Effector CD4-positive, alpha-beta T cell (primary cell): ENCODE measurements around the gene TMEM139. TPM values are rescaled to one million over a fixed set of nuclear protein-coding genes. Genes with fewer than 3 reads are reported as not detected.

Experiments
- DNase-seq: peaks from one replicate; pipeline ENCODE4 v3.0.0-alpha.2; 2020
- total RNA-seq: gene quantifications from one replicate; lab custom pipeline; 2026; lab: John Stamatoyannopoulos, UW

Gene TMEM139
- total RNA-seq, result not detected

DNA sequence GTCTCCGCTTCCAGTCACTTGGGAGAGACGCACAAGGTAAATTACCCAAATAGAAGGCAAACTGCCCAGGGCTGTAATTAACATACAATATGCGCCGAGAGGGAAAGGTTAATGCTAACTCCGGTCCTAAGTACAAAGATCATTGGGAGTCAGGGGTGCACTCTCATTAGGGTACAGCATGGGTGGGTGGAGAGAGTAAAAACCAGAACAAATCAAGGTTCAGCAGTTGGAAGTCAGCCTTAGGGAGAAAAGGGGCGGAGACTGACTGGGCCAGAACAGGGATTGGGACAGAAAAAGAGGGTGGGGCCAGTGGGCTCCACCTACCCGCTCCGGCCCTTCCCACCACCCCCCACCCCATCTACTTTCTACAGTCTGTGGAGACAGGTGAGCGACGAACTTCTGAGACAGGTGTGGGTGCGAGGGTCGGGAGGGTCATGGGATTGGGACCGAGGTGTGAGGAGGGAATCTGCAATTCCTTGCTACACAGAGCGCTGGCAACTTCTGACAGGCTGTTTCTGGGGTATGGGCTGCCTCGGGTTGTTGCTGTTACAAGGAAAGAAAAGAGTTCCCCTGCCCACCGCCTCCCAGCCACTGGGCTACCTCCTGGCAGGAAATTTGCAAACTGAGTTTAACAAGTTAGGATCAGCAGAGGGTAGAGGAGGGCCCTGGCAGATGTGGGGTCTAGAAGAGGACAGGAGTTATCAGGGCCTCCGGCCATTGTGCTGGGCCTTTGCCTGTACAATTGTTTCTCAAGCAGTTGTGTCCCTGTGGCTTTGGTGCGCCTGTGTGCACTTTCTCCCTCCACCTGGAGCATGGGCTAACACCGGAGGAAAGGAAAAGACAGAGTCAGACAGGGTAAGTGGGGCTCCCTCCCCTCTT is at the start of gene TMEM139:
TSS of gene TMEM139 (plus strand) at position 368 of the 879 bp plus-strand sequence. CDS start 1,000 bp downstream, outside the sequence.
- DNase-seq, result no peak

- DNase-seq, result no peak
Observed at GRCh38 chr7:143235561-143235960, 49.2 kb upstream of the TMEM139 start.

DNA sequence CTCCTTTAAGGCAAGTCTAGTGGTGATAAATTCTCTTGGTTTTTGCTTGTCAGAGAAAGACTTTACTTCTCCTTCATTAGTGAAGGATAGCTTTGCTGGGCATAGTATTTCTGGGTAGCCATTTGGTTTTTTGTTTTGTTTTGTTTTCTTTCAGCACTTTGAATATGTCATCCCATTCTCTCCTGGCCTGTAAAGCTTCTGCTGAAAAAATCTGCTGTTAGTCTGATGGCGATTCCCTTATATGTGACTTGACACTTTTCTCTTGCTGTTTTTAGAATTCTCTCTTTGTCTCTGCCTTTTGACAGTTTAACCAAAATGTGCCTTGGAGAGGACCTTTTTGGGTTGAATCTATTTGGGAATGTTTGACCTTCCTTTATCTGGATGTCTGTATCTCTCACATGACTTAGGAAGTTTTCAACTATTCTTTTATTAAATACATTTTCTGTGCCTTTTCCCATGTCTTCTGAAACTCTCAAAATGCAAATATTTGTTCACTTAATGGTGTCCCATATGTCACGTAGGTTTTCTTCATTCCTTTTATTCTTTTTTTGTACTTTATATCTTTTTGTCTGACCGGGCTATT is 48.3 kb upstream of the TMEM139 start:
- DNase-seq, result no peak

DNA sequence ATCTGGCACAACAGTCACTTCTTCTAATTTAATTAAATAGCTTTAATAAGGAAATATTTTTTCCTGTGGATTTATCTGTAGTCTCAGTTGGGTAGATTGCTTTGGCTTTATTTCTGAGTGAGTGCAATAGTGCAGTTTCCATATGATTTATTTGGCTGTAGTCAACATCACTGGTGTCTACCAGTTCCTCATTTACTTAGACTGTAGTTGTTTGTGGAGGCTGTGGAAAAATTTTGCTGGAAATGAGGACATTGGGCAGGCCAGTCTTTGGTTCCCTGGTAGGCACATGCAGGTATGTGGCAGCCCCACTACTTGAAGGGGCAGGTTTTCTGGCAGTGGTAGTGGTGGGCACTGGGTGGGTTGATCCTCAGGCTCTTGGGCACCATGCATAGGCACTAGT is 47.4 kb upstream of the TMEM139 start:
- no peak for DNase-seq

GRCh38 chr7:143238289-143238980 is 46.3 kb upstream of the TMEM139 start:
- no peak for DNase-seq

- no peak for DNase-seq
Observed at GRCh38 chr7:143239813-143240212, 44.9 kb upstream of the TMEM139 start.

- peak; percentile 59 for DNase-seq
Observed at GRCh38 chr7:143240291-143241168, 44.2 kb upstream of the TMEM139 start.

- no peak for DNase-seq
Observed at GRCh38 chr7:143242306-143242705, 42.5 kb upstream of the TMEM139 start.

DNA sequence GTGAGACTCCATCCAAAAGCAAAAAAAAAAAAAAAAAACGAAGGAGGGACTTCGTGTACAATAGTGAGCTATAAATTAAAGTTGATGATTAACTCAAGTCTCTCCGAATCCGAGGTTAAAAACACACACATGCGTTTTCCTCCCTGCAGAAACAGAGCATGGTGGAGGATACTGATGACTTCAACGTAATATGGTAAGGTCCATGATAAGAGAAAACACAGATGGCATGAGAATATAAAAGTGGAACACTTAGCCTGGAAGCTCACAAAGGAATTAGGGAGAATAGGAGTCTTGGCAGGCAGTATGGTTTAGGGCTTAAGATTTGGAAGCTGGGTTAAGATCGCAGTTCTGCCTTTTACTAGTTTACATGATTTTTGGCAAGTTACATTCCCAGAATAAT is 41.6 kb upstream of the TMEM139 start:
- no peak for DNase-seq

DNA sequence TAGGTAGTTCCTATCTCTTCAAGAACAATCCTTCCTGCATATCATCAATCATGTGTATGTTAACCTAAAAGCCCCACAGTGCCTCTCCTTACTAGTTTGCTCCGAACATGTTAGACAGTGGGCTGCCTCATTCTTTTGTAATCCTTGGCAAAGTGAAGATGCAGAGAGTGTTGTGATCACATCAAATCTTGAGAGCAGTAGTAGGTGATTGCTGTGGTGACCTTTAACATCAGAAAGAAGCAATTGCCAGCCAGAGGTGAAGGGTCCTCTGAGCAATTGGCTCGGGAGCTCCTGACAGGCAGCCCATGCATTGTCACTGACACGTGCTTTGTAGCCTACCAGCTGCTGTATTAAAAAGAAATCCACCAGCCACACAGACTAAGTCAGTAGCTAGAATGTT is 41.1 kb upstream of the TMEM139 start:
- DNase-seq, result no peak

GRCh38 chr7:143244321-143244720 is 40.4 kb upstream of the TMEM139 start:
- no peak for DNase-seq

DNA sequence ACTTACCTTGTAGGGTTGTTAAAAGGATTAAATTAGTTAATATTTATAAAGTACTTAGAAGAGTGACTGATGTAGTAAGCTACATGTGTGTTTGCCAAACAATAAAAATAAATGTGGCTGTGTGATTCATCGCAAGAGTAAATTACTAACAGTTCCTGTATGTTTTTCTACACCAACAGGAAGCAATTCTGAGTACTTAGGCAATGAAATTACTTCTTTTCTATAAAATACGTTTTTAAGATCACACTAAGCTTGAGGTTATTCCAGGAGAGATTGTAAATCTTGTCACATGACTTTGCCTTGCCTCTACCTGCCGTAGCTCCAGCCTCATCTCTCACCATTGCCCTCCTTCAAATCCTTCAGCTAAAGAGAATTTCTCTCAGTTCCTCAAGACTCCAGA is 39.6 kb upstream of the TMEM139 start:
- no peak for DNase-seq

DNA sequence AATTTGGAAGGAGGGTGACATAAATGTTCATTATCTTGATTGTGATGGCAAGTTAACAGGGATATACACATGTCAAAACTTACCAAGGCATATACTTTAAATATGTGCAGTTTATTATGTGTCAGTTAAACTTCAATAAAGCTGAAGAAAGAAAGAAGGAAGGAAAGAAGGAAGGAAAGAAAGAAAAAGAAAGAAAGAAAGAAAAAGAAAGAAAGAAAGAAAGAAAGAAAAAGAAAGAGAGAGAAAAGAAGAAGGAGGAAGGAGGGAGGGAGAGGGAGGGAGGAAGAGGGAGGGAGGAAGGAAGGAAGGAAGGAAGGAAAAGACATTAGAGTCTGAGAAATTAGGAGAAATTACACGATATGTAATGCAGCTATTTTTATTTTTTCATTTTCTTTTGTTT is 37.4 kb upstream of the TMEM139 start:
- no peak for DNase-seq

DNA sequence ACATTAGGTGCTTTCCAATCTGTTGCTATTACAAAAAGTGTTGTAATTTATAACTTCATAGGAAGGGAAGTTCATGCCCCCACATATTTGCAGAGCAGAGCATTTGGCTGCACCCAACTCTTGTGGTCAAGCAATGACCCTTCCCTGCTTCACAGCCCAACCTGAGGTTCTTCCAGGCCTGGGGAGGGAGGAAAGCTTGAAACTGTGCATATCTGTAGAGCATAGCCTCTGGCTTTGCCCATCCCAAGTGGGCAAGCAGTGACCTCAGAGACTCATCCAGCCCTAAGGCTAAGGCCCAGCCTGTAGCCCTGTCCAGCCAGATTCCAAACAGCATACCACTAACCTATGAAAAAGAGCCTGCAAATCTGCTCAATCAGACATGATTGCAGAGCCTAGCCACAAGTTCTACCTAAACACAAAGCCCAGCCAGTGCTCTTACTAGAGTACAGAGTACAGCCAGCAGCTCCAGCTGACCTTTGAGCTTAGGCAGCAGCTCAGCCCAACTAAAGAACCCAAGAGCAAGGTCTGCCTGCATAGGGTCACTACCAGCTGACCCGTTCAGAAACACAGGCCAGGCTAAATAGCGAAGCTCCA is 35.9 kb upstream of the TMEM139 start:
- DNase-seq, result no peak

GRCh38 chr7:143250199-143250598 is 34.6 kb upstream of the TMEM139 start:
- no peak for DNase-seq

- no peak for DNase-seq
Observed at GRCh38 chr7:143250822-143251221, 33.9 kb upstream of the TMEM139 start.

DNA sequence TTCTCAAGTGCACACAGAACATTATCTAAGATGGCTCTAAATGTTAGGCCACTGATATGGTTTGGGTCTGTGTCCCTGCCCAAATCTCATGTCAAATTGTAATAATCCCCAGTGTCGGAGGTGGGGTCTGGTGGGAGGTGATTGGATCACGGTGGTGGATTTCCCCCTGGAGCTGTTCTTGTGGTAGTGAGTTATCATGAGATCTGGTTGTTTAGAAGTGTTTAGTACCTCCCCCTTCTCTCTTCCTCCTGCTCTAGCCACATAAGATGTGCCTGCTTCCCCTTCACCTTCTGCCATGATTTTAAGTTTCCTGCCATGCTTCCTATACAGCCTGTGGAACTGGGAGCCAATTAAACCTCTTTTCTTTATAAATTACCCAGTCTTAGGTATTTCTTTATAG is 32.8 kb upstream of the TMEM139 start:
- DNase-seq, result no peak

GRCh38 chr7:143255564-143255963 is 29.2 kb upstream of the TMEM139 start:
- DNase-seq, result no peak

DNA sequence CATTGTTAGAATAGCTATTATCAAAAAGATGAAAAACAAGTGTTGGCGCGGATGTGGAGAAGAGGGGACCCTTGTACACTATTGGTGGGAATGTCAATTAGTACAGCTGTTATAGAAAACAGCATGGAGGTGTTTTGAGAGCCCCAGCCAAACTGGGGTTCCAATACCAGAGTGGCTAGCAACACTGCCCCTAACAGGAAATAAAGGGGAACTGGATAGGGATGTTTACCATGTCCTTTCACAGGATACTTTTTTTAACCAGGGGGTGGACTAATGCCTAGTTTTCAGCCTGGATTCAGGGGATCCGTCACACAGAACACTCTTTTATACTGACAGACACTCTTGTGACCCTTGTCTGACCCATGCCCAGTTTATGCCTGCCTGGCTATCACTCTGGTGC is 28.4 kb upstream of the TMEM139 start:
- no peak for DNase-seq

GRCh38 chr7:143256932-143257331 is 27.8 kb upstream of the TMEM139 start:
- no peak for DNase-seq

DNA sequence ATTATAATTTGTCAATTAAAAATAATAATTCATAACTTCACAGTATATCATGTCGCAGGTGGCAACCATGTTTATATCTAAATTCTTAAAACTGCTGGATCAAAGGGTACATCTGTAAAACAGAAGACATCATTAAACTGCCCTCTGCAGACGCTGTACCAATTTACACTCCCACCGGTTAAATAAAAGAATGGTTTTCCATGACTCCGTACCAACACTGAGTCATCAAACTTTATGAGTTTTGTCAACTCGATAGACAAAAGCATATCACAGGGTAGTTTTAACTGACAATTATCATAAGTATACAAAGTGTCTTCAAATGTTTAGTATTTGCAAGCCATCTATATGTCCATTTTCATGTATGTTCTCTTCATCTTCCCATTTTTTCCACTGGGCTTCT is 27.3 kb upstream of the TMEM139 start:
- no peak for DNase-seq

DNA sequence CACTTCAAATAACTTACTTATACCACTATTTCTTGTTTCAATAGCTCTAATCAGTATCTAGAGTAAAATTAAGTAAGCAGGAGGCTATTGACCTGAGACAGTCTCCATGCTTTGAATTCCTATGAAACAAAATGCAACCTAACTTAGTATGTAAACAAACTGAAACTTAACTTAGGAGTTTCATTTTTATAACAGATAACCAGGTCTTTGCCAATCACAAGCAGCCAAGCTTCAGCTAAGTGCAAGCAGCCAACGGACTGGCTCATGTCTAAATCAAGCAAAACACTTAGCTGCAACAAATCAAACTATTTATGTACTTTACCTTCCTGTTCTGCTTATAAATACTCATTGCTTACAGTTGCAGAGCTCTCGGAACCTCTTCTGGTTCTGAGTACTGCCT is 25.9 kb upstream of the TMEM139 start:
- no peak for DNase-seq
